Smooth muscle cell (in vitro differentiated cells): Measurements from ENCODE around the gene PTGFRN. TPM values are rescaled to one million over a fixed set of nuclear protein-coding genes. Genes with fewer than 3 reads are reported as not detected.

Experiments used
- DNase-seq: peaks from one replicate; lab custom pipeline; 2025; ENCODE audit not compliant: unreplicated experiment; lab: John Stamatoyannopoulos, UW
- H2AFZ ChIP-seq: fragments of 200-600 bp; sonication (generic); 2 replicates; pipeline ENCODE4 v1.6.0; 2016; ENCODE audit warnings: antibody characterized with exemption, low read depth, mild to moderate bottlenecking
- H3F3A ChIP-seq: fragments of 200-600 bp; sonication (generic); 2 replicates; pipeline ENCODE4 v1.6.0; 2017; ENCODE audit warnings: antibody characterized with exemption, low read depth
- H3K27ac ChIP-seq: fragments of 200-600 bp; sonication (generic); 2 replicates; pipeline ENCODE4 v1.5.1; 2016; ENCODE audit warnings: low read depth, mild to moderate bottlenecking
- H3K27me3 ChIP-seq: fragments of 200-600 bp; sonication (generic); 2 replicates; pipeline ENCODE4 v1.6.1; 2016; ENCODE audit warnings: low read depth, mild to moderate bottlenecking
- H3K36me3 ChIP-seq: fragments of 200-600 bp; sonication (generic); 2 replicates; pipeline ENCODE4 v1.5.1; 2016; ENCODE audit warnings: low read depth
- H3K4me1 ChIP-seq: fragments of 200-600 bp; sonication (generic); 2 replicates; pipeline ENCODE4 v1.5.1; 2016; ENCODE audit warnings: low read depth
- H3K4me2 ChIP-seq: fragments of 200-600 bp; sonication (generic); 2 replicates; pipeline ENCODE4 v1.6.0; 2016; ENCODE audit warnings: mild to moderate bottlenecking
- H3K4me3 ChIP-seq: fragments of 200-600 bp; sonication (generic); 2 replicates; pipeline ENCODE4 v1.5.1; 2016; ENCODE audit warnings: mild to moderate bottlenecking
- H3K79me2 ChIP-seq: fragments of 200-600 bp; sonication (generic); 2 replicates; pipeline ENCODE4 v1.6.0; 2016; ENCODE audit warnings: low read depth, mild to moderate bottlenecking
- H3K9ac ChIP-seq: fragments of 200-600 bp; sonication (generic); 2 replicates; pipeline ENCODE4 v1.6.0; 2016; ENCODE audit warnings: low read depth
- H3K9me3 ChIP-seq: fragments of 200-600 bp; sonication (generic); replicated peaks from 2 replicates; pipeline ENCODE4 v1.5.1; 2016; ENCODE audit warnings: low read depth
- H4K20me1 ChIP-seq: fragments of 200-600 bp; sonication (generic); 2 replicates; pipeline ENCODE4 v1.6.0; 2016; ENCODE audit warnings: low read depth
- CTCF ChIP-seq: fragments of 200-600 bp; sonication (generic); IDR thresholded peaks from 2 replicates; pipeline ENCODE4 v1.5.1; 2017; ENCODE audit warnings: borderline replicate concordance, mild to moderate bottlenecking, antibody characterized with exemption; ENCODE audit not compliant: insufficient read depth, poor library complexity, severe bottlenecking
- WGBS: methylation state at CpG from one replicate; pipeline ENCODE4 v1.1.7; 2016; ENCODE audit warnings: low lambda C conversion rate; 5-methylcytosine and 5-hydroxymethylcytosine counted together
- polyA plus RNA-seq: library from polyadenylated mRNA; unstranded; fragments of >200 nt; fragmentation: Nextera tagmentation; extraction: Ambion mirVana; gene quantifications from 2 replicates; pipeline ENCODE4 v1.2.1, GENCODE V29; 2016
- total RNA-seq: library from RNA; depleted of rRNA; stranded (reverse); fragments of >200 nt; gene quantifications from 2 replicates; pipeline ENCODE4 v1.2.3, GENCODE V29; 2014

PTGFRN gene
- total and polyA plus RNA-seq, 2 experiments from 2014 or later = 64.2 to 97.9 TPM

GRCh38 chr1:117022114-117022513 lies 112.4 kb downstream of the PTGFRN start:
- Histone ChIP-seq H3K27me3 (no peaks in the 10 kb centered on the region), H3K4me2 (no peak overlapping the region), H3K9me3 (no peaks in the 10 kb centered on the region), H2AFZ (no peak overlapping the region), H3F3A (no peaks in the 10 kb centered on the region), H4K20me1 (no peaks in the 10 kb centered on the region), H3K4me1 (no peaks in the 10 kb centered on the region), H3K79me2 (no peaks in the 10 kb centered on the region), H3K36me3 (no peaks in the 10 kb centered on the region), H3K9ac (no peak overlapping the region), H3K27ac (no peak overlapping the region), H3K4me3 (no peak overlapping the region)
- no peak for TF ChIP-seq CTCF
- WGBS = 74% methylated on average over 3 of the region's 3 CpGs
- DNase-seq = no peak

DNA sequence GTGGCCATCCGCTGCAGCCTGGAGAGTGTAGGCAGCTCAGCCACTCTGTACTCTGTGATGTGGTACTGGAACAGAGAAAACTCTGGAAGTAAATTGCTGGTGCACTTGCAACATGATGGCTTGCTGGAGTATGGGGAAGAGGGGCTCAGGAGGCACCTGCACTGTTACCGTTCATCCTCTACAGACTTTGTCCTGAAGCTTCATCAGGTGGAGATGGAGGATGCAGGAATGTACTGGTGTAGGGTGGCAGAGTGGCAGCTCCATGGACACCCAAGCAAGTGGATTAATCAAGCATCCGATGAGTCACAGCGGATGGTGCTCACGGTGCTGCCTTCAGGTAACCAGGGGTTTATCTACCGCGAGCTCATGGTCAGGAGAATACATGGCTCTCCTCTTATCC lies 115.9 kb downstream of the PTGFRN start:
- Histone ChIP-seq H3F3A (no peaks in the 10 kb centered on the region), H3K9me3 (no peaks in the 10 kb centered on the region), H4K20me1 (no peaks in the 10 kb centered on the region), H3K4me2 (no peak overlapping the region), H3K4me3 (no peak overlapping the region), H3K4me1 (no peaks in the 10 kb centered on the region), H3K27me3 (no peaks in the 10 kb centered on the region), H3K36me3 (no peaks in the 10 kb centered on the region), H3K79me2 (no peaks in the 10 kb centered on the region), H3K27ac (no peak overlapping the region), H2AFZ (no peak overlapping the region), H3K9ac (no peak overlapping the region)
- TF ChIP-seq CTCF = no peak
- DNase-seq = no peak
- 95% methylated on average over 7 of the region's 7 CpGs for WGBS

DNA sequence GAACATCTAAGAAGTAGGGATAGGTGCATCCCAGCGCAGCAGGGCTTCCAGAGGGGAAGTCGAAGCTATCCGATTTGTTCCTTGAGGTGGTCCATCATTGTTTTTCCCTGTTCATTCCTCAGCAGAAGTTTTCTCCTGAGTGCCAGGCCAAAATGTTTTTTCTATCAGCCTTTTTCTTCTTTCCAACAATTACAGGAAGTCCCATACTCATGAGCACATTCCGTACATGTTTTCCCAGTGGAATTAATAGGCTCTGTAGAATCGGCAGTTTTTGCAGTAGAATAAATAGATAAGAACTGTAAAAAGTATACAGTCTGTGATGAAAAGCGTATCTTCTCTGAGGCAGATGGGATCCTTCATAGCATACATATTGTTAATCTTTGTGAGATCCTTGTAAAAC lies 116.6 kb downstream of the PTGFRN start:
- no peak overlapping the region for H3K4me3 ChIP-seq
- no peaks in the 10 kb centered on the region for H3K9me3 ChIP-seq
- H3K79me2 ChIP-seq = no peaks in the 10 kb centered on the region
- no peaks in the 10 kb centered on the region for H3K36me3 ChIP-seq
- H2AFZ ChIP-seq = no peak overlapping the region
- 81% methylated on average over 6 of the region's 6 CpGs for WGBS
- no peak for TF ChIP-seq CTCF
- H3K4me1 ChIP-seq = no peaks in the 10 kb centered on the region
- H3F3A ChIP-seq = no peaks in the 10 kb centered on the region
- no peak overlapping the region for H3K27ac ChIP-seq
- no peak for DNase-seq
- H3K9ac ChIP-seq = no peak overlapping the region
- H3K4me2 ChIP-seq = no peak overlapping the region
- H3K27me3 ChIP-seq = no peaks in the 10 kb centered on the region
- H4K20me1 ChIP-seq = no peaks in the 10 kb centered on the region

GRCh38 chr1:117029685-117030084 lies 120.0 kb downstream of the PTGFRN start:
- TF ChIP-seq CTCF = no peak
- no peak overlapping the region for H3K4me3 ChIP-seq
- no peak overlapping the region for H2AFZ ChIP-seq
- H3K27ac ChIP-seq = no peak overlapping the region
- H3K27me3 ChIP-seq = no peaks in the 10 kb centered on the region
- no peaks in the 10 kb centered on the region for H3K79me2 ChIP-seq
- no peaks in the 10 kb centered on the region for H3K4me1 ChIP-seq
- H3K9ac ChIP-seq = no peak overlapping the region
- no peaks in the 10 kb centered on the region for H3K9me3 ChIP-seq
- no peaks in the 10 kb centered on the region for H4K20me1 ChIP-seq
- no peaks in the 10 kb centered on the region for H3K36me3 ChIP-seq
- no peak for DNase-seq
- no peak overlapping the region for H3K4me2 ChIP-seq
- no peaks in the 10 kb centered on the region for H3F3A ChIP-seq
- WGBS = 60% methylated on average over 1 of the region's 1 CpG
